GM21447 (cell line): ENCODE results near the gene UVRAG.

ENCODE experiments used
- ATAC-seq: cut with Tn5 transposase; IDR thresholded peaks from one replicate; pipeline ENCODE4 v1.9.1; 2021; ENCODE audit not compliant: unreplicated experiment

The UVRAG gene

GRCh38 chr11:76131671-76132631, 316.9 kb downstream of the UVRAG start:
- ATAC-seq: no peak

- no peak for ATAC-seq
These were observed 319.2 kb downstream of the UVRAG start for GRCh38 chr11:76134239-76134638.

- no peak for ATAC-seq
These were observed 320.5 kb downstream of the UVRAG start for GRCh38 chr11:76135491-76135890.

GRCh38 chr11:76139314-76139713, 324.3 kb downstream of the UVRAG start:
- ATAC-seq: no peak

- no peak for ATAC-seq
These were observed 326.0 kb downstream of the UVRAG start for GRCh38 chr11:76140912-76141574.

GRCh38 chr11:76141901-76142588, 327.0 kb downstream of the UVRAG start:
- no peak for ATAC-seq

- ATAC-seq: no peak
These were observed 328.3 kb downstream of the UVRAG start for GRCh38 chr11:76143274-76143673.

- no peak for ATAC-seq
These were observed 332.2 kb downstream of the UVRAG start for GRCh38 chr11:76147106-76147740.

GRCh38 chr11:76148231-76148630, 333.2 kb downstream of the UVRAG start:
- ATAC-seq: no peak

- ATAC-seq: no peak
These were observed 334.1 kb downstream of the UVRAG start for GRCh38 chr11:76148941-76149613.

GRCh38 chr11:76149713-76150112, 334.7 kb downstream of the UVRAG start:
- no peak for ATAC-seq

GRCh38 chr11:76150141-76150540, 335.1 kb downstream of the UVRAG start:
- ATAC-seq: no peak

- no peak for ATAC-seq
These were observed 336.6 kb downstream of the UVRAG start for GRCh38 chr11:76151556-76152085.

GRCh38 chr11:76152086-76152681, 337.2 kb downstream of the UVRAG start:
- ATAC-seq: peak; percentile 49

- ATAC-seq: peak; percentile 74
These were observed 337.9 kb downstream of the UVRAG start for GRCh38 chr11:76152741-76153570.

- ATAC-seq: no peak
These were observed 338.5 kb downstream of the UVRAG start for GRCh38 chr11:76153571-76153923.

GRCh38 chr11:76155500-76156227, 340.7 kb downstream of the UVRAG start:
- ATAC-seq: no peak

GRCh38 chr11:76156971-76157427, 342.0 kb downstream of the UVRAG start:
- ATAC-seq: no peak
